CD8-positive, alpha-beta memory T cell (primary cell): Measurements from ENCODE around the gene RNU6-9. TPM values are rescaled to one million over a fixed set of nuclear protein-coding genes. Genes with fewer than 3 reads are reported as not detected.
A peak's percentile ranks its signal among the peaks of the same experiment; 100 is the strongest.

Experiments used
- CTCF ChIA-PET: fragments of 350-600 bp; sonication (Branson Sonifier 250); formaldehyde crosslinking; loops from one replicate; lab custom pipeline; 2021; ENCODE audit warnings: antibody characterized with exemption; lab: Charles Lee
- POLR2A ChIA-PET: fragments of 350-600 bp; sonication (Branson Sonifier 250); formaldehyde crosslinking; loops from one replicate; lab custom pipeline; 2021; ENCODE audit warnings: antibody characterized with exemption; lab: Charles Lee
- DNase-seq, 5 donors: peaks; one replicate each; pipeline versions ENCODE4 v3.0.0 to v3.0.0-alpha.2; 2020 to 2022; ENCODE audit warnings: mixed read lengths in 1 of 5
- H3K27ac ChIP-seq: one replicate; pipeline ENCODE4 v1.7.0; 2013; ENCODE audit warnings: low read depth, mild to moderate bottlenecking, low read length, moderate library complexity
- H3K27me3 ChIP-seq: 2 replicates; pipeline ENCODE4 v1.7.0; 2013; ENCODE audit warnings: low read length, mild to moderate bottlenecking; ENCODE audit not compliant: insufficient read depth, poor library complexity, severe bottlenecking
- H3K36me3 ChIP-seq: 2 replicates; pipeline ENCODE4 v1.7.0; 2013; ENCODE audit warnings: mild to moderate bottlenecking, low read length, moderate library complexity; ENCODE audit not compliant: insufficient read depth
- H3K4me1 ChIP-seq: 2 replicates; pipeline ENCODE4 v1.7.0; 2013; ENCODE audit warnings: mild to moderate bottlenecking, low read length, moderate library complexity; ENCODE audit not compliant: insufficient read depth
- H3K4me3 ChIP-seq: 2 replicates; pipeline ENCODE4 v1.7.0; 2013; ENCODE audit warnings: mild to moderate bottlenecking, low read length
- H3K9me3 ChIP-seq: 2 replicates; pipeline ENCODE4 v1.7.0; 2013; ENCODE audit warnings: mild to moderate bottlenecking, low read length
- H3K27ac Mint-ChIP-seq, 8 donors: one replicate each; pipeline ENCODE4 v1.8.0; 2020 to 2021; ENCODE audit warnings: mixed read lengths in 8 of 8, mild to moderate bottlenecking in 6 of 8, inconsistent platforms in 3 of 8, moderate library complexity in 3 of 8
- H3K27me3 Mint-ChIP-seq, 2 donors: one replicate each; pipeline ENCODE4 v1.8.0; 2020 to 2021; ENCODE audit warnings: mixed read lengths in 2 of 2, mild to moderate bottlenecking in 1 of 2, moderate library complexity in 1 of 2
- H3K36me3 Mint-ChIP-seq, 3 donors: one replicate each; pipeline ENCODE4 v1.8.0; 2020 to 2021; ENCODE audit warnings: mixed read lengths in 3 of 3, inconsistent platforms in 1 of 3, mild to moderate bottlenecking in 1 of 3
- H3K4me1 Mint-ChIP-seq, 3 donors: one replicate each; pipeline ENCODE4 v1.8.0; 2020 to 2021; ENCODE audit warnings: mixed read lengths in 3 of 3, inconsistent platforms in 1 of 3, mild to moderate bottlenecking in 1 of 3
- H3K4me3 Mint-ChIP-seq, 7 donors: one replicate each; pipeline ENCODE4 v1.8.0; 2020 to 2021; ENCODE audit warnings: mixed read lengths in 7 of 7, mild to moderate bottlenecking in 6 of 7, moderate library complexity in 4 of 7, inconsistent platforms in 2 of 7
- H3K9me3 Mint-ChIP-seq, 5 donors: one replicate each; pipeline ENCODE4 v1.8.0; 2020 to 2022; ENCODE audit warnings: mixed read lengths in 5 of 5, mild to moderate bottlenecking in 3 of 5, moderate library complexity in 2 of 5, inconsistent platforms in 1 of 5
- polyA plus RNA-seq: library from polyadenylated mRNA; unstranded; fragments of 300-500 nt; fragmentation: Illumina TruSeq; gene quantifications from one replicate; pipeline ENCODE4 v1.2.3, GENCODE V29; 2021
- total RNA-seq, 2 experiments: library from RNA; stranded (reverse); gene quantifications; one replicate each; pipeline ENCODE4 v1.2.3, GENCODE V29; 2021

Gene RNU6-9
- total and polyA plus RNA-seq, 3 experiments from 2014 or later: not detected

DNA sequence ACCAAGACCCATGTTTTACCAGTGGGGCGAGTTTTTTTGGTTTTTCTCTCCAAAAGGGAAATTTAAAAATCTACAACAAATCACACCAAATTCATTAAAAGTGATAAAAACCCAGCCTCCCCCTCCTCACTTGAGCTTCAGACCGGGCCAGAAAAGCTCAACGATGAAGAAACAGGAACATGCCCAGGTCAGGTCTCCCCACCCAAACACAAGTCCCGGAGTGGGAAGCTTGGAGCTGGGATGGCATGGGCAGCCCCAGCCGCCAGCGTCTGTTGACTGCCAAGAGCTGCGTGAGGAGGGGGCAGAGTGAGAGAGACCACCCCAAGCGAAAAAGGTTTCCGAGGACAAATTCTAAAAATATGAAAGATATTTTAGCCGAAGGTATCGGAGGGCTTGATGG lies 3.7 kb downstream of the RNU6-9 start:
- H3K4me1 ChIP-seq: peaks cover 15% of the 10 kb centered on the region
- ChIA-PET POLR2A (interaction anchor here (1.4 to 5.3 kb wide), 2 partner anchors 9 to 11 kb away, joined by 5 to 77 read pairs; no protein-coding TSS in a partner anchor), CTCF (interaction anchor here (0.7 to 1.0 kb wide), 3 partner anchors 9 to 33 kb away, joined by 3 read pairs; no protein-coding TSS in a partner anchor)
- no peak for DNase-seq
- Mint-ChIP-seq H3K36me3 (peaks cover 0 to 53% (median 3%) of the 10 kb centered on the region in 3 donors), H3K4me1 (peaks cover 11 to 40% (median 16%) of the 10 kb centered on the region in 3 donors), H3K4me3 (no peak overlapping the region), H3K27me3 (peaks cover 0 to 5% of the 10 kb centered on the region in 2 donors), H3K9me3 (peaks cover 0 to 2% (median 0%) of the 10 kb centered on the region in 5 donors), H3K27ac (peak overlapping the region in 2 of 8 donors; percentile 66 to 76)
- H3K4me3 ChIP-seq: no peak overlapping the region
- no peaks in the 10 kb centered on the region for H3K9me3 ChIP-seq
- no peaks in the 10 kb centered on the region for H3K27me3 ChIP-seq
- H3K27ac ChIP-seq: no peak overlapping the region
- no peaks in the 10 kb centered on the region for H3K36me3 ChIP-seq

DNA sequence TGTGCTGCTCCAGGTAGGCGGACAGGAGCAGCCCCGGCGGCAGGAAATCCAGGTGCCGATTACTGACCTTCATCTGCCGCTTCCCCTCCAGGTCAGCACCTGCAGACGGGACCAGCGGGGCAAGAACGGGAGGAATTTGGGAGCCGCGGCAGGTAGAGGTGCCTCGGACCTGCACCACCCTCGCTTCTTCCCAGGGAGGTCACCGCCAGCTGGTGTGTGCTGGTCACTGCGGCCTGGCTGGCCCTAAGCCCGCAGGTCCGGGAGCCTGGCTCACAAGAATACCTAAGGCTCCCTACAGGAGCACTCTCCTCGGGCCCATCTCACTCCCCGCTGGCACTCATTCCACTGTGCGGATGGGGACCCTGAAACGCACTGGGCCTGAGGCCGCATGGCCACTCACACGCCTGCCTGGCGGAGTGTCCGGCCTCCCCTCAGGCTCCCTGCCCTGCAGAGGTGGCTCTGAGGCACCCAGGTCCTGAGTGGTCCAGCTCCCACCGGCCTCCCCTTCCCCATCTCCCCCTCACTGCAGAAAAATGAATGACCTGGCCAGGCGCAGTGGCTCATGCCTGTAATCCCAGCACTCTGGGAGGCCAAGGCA lies 4.3 kb downstream of the RNU6-9 start:
- peaks cover 0 to 5% of the 10 kb centered on the region in 2 donors for H3K27me3 Mint-ChIP-seq
- ChIA-PET CTCF (interaction anchor here (1.0 to 1.9 kb wide), 3 partner anchors 10 to 12 kb away, joined by 3 to 6 read pairs (median 4); no protein-coding TSS in a partner anchor), POLR2A (interaction anchor here (1.4 kb wide), 1 partner anchor 9 kb away, joined by 5 read pairs; no protein-coding TSS in a partner anchor)
- Histone ChIP-seq H3K27ac (no peak overlapping the region), H3K4me1 (peaks cover 12% of the 10 kb centered on the region), H3K4me3 (no peak overlapping the region), H3K9me3 (no peaks in the 10 kb centered on the region), H3K27me3 (no peaks in the 10 kb centered on the region), H3K36me3 (no peaks in the 10 kb centered on the region)
- peaks cover 0 to 2% (median 0%) of the 10 kb centered on the region in 5 donors for H3K9me3 Mint-ChIP-seq
- H3K36me3 Mint-ChIP-seq: peaks cover 0 to 56% (median 3%) of the 10 kb centered on the region in 3 donors
- no peak for DNase-seq
- H3K27ac Mint-ChIP-seq: no peak overlapping the region
- no peak overlapping the region for H3K4me3 Mint-ChIP-seq
- peaks cover 13 to 40% (median 16%) of the 10 kb centered on the region in 3 donors for H3K4me1 Mint-ChIP-seq

DNA sequence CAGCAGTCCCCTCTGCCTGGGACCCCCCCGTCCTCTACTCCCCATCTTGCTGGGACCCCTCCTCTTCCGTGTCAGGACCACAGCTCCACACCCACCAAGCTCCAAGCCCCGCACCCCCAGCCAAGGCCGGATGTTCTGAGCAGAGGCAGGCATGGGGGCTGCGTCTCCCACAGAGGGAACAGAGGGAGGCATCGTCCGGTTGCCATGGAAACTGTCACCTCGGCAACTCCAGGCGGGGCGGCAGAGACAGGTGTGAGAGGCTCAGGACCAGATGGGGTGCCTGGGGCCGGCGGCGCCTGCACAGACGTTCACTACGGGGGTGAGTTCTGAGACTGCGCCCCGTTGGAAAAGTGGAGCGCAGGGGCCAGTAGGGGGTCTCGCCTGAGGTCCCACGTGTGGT lies 5.4 kb downstream of the RNU6-9 start:
- peaks cover 7 to 35% (median 8%) of the 10 kb centered on the region in 3 donors for H3K4me1 Mint-ChIP-seq
- no peak overlapping the region for H3K4me3 Mint-ChIP-seq
- peaks cover 0 to 53% (median 3%) of the 10 kb centered on the region in 3 donors for H3K36me3 Mint-ChIP-seq
- no peak overlapping the region for H3K4me3 ChIP-seq
- no peak overlapping the region for H3K27ac ChIP-seq
- CTCF ChIA-PET: interaction anchor here (1.0 to 1.9 kb wide), 3 partner anchors 9 to 35 kb away, joined by 3 to 6 read pairs (median 4); no protein-coding TSS in a partner anchor
- no peaks in the 10 kb centered on the region for H3K27me3 Mint-ChIP-seq
- peaks cover 12% of the 10 kb centered on the region for H3K4me1 ChIP-seq
- peak overlapping the region in 2 of 8 donors; percentile 72 to 73 for H3K27ac Mint-ChIP-seq
- H3K9me3 Mint-ChIP-seq: no peaks in the 10 kb centered on the region
- no peaks in the 10 kb centered on the region for H3K36me3 ChIP-seq
- POLR2A ChIA-PET: interaction anchor here (0.8 to 1.4 kb wide), 3 partner anchors 8 to 16 kb away, joined by 4 to 5 read pairs (median 4); no protein-coding TSS in a partner anchor
- no peaks in the 10 kb centered on the region for H3K27me3 ChIP-seq
- H3K9me3 ChIP-seq: no peaks in the 10 kb centered on the region
- DNase-seq: peak in 3 of 5 donors; percentile 44 to 73 (median 62)

- Histone ChIP-seq H3K4me1 (peaks cover 15% of the 10 kb centered on the region), H3K27me3 (no peaks in the 10 kb centered on the region), H3K4me3 (no peak overlapping the region), H3K9me3 (no peaks in the 10 kb centered on the region), H3K36me3 (peaks cover 5% of the 10 kb centered on the region), H3K27ac (no peak overlapping the region)
- Mint-ChIP-seq H3K4me3 (no peak overlapping the region), H3K4me1 (peaks cover 4 to 36% (median 6%) of the 10 kb centered on the region in 3 donors), H3K9me3 (no peaks in the 10 kb centered on the region), H3K27me3 (no peaks in the 10 kb centered on the region), H3K27ac (peak overlapping the region in 2 of 8 donors; percentile 72 to 73), H3K36me3 (peaks cover 0 to 59% (median 3%) of the 10 kb centered on the region in 3 donors)
- DNase-seq: no peak
- CTCF ChIA-PET: interaction anchor here (1.3 to 1.9 kb wide), 2 partner anchors 10 to 36 kb away, joined by 3 to 6 read pairs; no protein-coding TSS in a partner anchor
- POLR2A ChIA-PET: interaction anchor here (0.6 to 1.4 kb wide), 2 partner anchors 10 to 370 kb away, joined by 4 to 6 read pairs; no protein-coding TSS in a partner anchor
These were observed 6.2 kb downstream of the RNU6-9 start for GRCh38 chr19:899336-900042.

DNA sequence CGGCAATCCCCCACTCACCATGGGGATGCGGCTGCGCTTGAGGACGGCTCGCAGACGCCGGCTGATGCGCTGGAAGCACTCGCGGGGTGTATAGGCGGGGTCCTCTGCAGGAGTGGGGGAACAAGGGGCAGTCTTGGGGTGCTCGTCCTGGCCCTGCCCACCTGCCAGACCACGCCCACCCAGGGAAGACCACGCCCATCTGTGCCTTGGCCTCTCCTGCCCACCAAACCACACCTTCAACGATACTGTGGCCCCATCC lies 6.7 kb downstream of the RNU6-9 start:
- Mint-ChIP-seq H3K9me3 (no peaks in the 10 kb centered on the region), H3K36me3 (peaks cover 0 to 59% (median 3%) of the 10 kb centered on the region in 3 donors), H3K4me3 (no peak overlapping the region), H3K27ac (peak overlapping the region in 3 of 8 donors; percentile 33 to 81 (median 57)), H3K4me1 (peaks cover 4 to 39% (median 6%) of the 10 kb centered on the region in 3 donors), H3K27me3 (no peaks in the 10 kb centered on the region)
- Histone ChIP-seq H3K27me3 (no peaks in the 10 kb centered on the region), H3K27ac (no peak overlapping the region), H3K9me3 (no peaks in the 10 kb centered on the region), H3K4me1 (peaks cover 20% of the 10 kb centered on the region), H3K4me3 (no peak overlapping the region), H3K36me3 (peaks cover 6% of the 10 kb centered on the region)
- DNase-seq: no peak
- ChIA-PET POLR2A (no interaction called here), CTCF (no interaction called here)

- Histone ChIP-seq H3K9me3 (no peaks in the 10 kb centered on the region), H3K36me3 (peaks cover 6% of the 10 kb centered on the region), H3K4me3 (no peak overlapping the region), H3K27me3 (no peaks in the 10 kb centered on the region), H3K27ac (no peak overlapping the region), H3K4me1 (peaks cover 18% of the 10 kb centered on the region)
- POLR2A ChIA-PET: no interaction called here
- peaks cover 0 to 59% (median 3%) of the 10 kb centered on the region in 3 donors for H3K36me3 Mint-ChIP-seq
- CTCF ChIA-PET: interaction anchor here (1.2 kb wide), 1 partner anchor 9 kb away, joined by 3 read pairs; no protein-coding TSS in a partner anchor
- H3K27ac Mint-ChIP-seq: peak overlapping the region in 4 of 8 donors; percentile 33 to 81 (median 60)
- peaks cover 0 to 39% (median 6%) of the 10 kb centered on the region in 3 donors for H3K4me1 Mint-ChIP-seq
- DNase-seq: peak in 1 of 5 donors; percentile 30
- no peaks in the 10 kb centered on the region for H3K9me3 Mint-ChIP-seq
- H3K27me3 Mint-ChIP-seq: no peaks in the 10 kb centered on the region
- H3K4me3 Mint-ChIP-seq: no peak overlapping the region
These were observed 7.2 kb downstream of the RNU6-9 start for GRCh38 chr19:900302-901111.
